AG09309 (cell line): ENCODE measurements around the gene SLC19A2.
"Not testable (repeated sequence)": the region's sequence is repeated elsewhere in the genome, so short reads cannot be mapped to it uniquely, and the experiment has no call there.

Source experiments
- DNase-seq: peaks from one replicate; pipeline ENCODE4 v3.0.0-alpha.2; 2010; ENCODE audit warnings: low read depth
- H3K4me3 ChIP-seq: 2 replicates; pipeline ENCODE4 v1.5.1; 2011; ENCODE audit warnings: mild to moderate bottlenecking, low read depth, low read length, moderate library complexity; ENCODE audit not compliant: control insufficient read depth
- TF ChIP-seq, protein P1 (sequence below): IDR thresholded peaks from 2 replicates; pipeline ENCODE4 v1.5.1; 2011; ENCODE audit warnings: mild to moderate bottlenecking, low read depth, low read length, inconsistent platforms; ENCODE audit not compliant: insufficient read depth, control insufficient read depth; ENCODE audit errors: missing control alignments

SLC19A2 gene

DNA sequence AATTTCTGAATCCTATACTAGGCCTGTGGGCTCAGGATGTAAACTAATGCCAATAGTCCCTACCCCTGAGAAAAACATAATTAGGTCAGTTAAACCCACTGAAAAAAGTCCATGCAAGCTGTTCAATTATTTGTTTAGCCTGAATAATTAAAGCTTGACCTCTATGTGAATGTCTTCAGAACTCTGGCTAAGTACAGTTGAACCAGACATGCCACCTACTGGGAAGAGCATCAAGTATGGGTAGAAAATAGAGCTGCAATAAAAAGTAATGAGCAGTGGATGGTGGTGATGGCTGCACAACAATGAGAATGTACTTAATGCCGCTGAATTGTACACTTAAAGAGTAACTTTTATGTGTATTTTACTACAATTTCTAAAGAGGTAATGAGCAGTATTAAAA, 23.6 kb upstream of the SLC19A2 start:
- DNase-seq, result no peak
- H3K4me3 ChIP-seq, result no peak overlapping the region
- TF ChIP-seq, protein P1, sequence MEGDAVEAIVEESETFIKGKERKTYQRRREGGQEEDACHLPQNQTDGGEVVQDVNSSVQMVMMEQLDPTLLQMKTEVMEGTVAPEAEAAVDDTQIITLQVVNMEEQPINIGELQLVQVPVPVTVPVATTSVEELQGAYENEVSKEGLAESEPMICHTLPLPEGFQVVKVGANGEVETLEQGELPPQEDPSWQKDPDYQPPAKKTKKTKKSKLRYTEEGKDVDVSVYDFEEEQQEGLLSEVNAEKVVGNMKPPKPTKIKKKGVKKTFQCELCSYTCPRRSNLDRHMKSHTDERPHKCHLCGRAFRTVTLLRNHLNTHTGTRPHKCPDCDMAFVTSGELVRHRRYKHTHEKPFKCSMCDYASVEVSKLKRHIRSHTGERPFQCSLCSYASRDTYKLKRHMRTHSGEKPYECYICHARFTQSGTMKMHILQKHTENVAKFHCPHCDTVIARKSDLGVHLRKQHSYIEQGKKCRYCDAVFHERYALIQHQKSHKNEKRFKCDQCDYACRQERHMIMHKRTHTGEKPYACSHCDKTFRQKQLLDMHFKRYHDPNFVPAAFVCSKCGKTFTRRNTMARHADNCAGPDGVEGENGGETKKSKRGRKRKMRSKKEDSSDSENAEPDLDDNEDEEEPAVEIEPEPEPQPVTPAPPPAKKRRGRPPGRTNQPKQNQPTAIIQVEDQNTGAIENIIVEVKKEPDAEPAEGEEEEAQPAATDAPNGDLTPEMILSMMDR, result no peak

GRCh38 chr1:169508432-169509338, 22.9 kb upstream of the SLC19A2 start:
- no peak for DNase-seq
- TF ChIP-seq, protein P1, result no peak
- H3K4me3 ChIP-seq, result no peak overlapping the region

DNA sequence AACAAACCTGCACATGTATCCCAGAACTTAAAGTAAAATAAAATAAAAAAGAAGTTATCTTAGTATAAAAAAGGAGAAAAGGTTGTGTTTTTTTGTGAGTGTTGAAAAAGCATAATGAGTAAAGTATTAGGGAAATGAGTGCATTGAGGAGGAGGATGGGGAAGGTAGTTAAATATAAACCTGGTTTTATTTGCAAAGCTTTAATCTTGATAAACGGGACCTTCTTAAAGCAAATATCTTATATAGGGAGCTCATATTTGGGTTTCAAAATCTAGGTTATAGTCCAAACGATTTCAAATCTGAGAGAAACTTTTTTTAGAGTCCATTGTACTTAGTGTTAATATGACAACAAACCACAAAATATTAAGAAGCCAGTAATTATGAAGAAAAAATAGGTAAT, 21.7 kb upstream of the SLC19A2 start:
- no peak overlapping the region for H3K4me3 ChIP-seq
- DNase-seq, result no peak
- TF ChIP-seq, protein P1, result no peak

DNA sequence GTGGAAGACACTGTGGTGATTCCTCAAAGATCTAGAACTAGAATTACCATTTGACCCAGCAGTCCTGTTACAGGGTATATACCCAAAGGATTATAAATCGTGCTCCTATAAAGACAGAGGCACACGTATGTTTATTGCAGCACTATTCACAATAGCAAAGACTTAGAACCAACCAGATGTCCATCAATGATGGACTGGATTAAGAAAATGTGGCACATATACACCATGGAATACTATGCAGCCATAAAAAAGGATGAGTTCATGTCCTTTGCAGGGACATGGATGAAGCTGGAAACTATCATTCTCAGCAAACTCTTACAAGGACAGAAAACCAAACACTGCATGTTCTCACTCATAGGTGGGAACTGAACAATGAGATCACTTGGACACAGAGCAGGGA, 17.9 kb upstream of the SLC19A2 start:
- DNase-seq, H3K4me3 ChIP-seq: not testable (repeated sequence)

DNA sequence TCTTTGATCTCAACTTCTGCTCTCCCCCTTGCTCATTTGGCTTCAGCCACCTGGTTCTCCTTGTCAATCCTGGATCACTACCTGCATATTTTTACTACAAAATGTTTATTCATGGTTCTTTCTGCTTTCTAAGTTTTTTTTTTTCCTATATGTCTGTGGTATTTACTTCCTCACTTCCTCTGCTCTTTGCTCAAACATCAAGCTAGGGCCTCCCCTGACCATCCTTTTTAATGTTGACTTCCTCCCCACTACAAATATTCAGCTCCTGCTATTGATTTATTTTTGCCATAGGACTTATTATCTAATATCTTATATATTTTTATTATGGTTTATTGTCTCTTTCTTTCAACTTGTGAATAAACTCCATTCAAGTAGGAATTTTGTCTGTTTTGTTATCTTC, 14.1 kb upstream of the SLC19A2 start:
- H3K4me3 ChIP-seq, result no peak overlapping the region
- DNase-seq, result no peak
- TF ChIP-seq, protein P1, result no peak

- TF ChIP-seq, protein P1, result no peak
- no peak overlapping the region for H3K4me3 ChIP-seq
- no peak for DNase-seq
These were observed 11.6 kb upstream of the SLC19A2 start for GRCh38 chr1:169497317-169497716.

DNA sequence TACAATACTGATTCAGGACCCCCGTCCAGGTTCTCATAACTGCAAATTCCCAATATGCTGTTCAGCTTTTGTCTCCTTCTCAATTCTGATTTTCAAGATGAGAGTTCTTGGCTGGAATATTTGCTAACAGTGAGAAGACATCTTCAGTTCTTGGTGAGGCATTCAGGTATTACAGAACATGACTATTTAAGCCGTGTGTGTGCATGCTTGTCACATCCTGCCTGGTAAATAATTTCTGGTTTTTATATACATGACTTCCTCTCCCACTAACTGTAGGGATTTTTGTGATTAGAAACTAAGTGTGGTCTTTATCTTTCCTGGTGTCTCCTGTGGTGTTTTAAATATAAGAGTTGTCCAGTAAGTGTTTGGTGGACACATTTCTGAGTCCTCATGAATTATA, 10.2 kb upstream of the SLC19A2 start:
- H3K4me3 ChIP-seq, result no peak overlapping the region
- DNase-seq, result no peak
- TF ChIP-seq, protein P1, result no peak
